M059J (cell line): ENCODE results near the gene C6orf163. TPM values are rescaled to one million over a fixed set of nuclear protein-coding genes. Genes with fewer than 3 reads are reported as not detected.

ENCODE experiments used
- total RNA-seq: library from RNA; depleted of rRNA; stranded (reverse); fragments of >200 nt; shearing (Covaris generic); gene quantifications from 2 replicates; pipeline ENCODE4 v1.2.3, GENCODE V29; 2014; rRNA removed

The C6orf163 gene
- total RNA-seq, 1 experiment from 2014 or later: not detected

Other genes starting within 250 kb of the C6orf163 start
- gene CGA, start 249.7 kb upstream of the C6orf163 start, total RNA-seq: 22.8 and 26.6 TPM in 2 replicates
- gene ZNF292, start 189.2 kb upstream of the C6orf163 start, total RNA-seq: 10.0 and 11.1 TPM in 2 replicates
- 3.9 and 6.1 TPM in 2 replicates for gene SMIM8, start 22.2 kb upstream of the C6orf163 start, total RNA-seq
- not detected in 2 replicates for gene GJB7, start 15.5 kb upstream of the C6orf163 start, total RNA-seq
- gene CFAP206, start 63.2 kb downstream of the C6orf163 start, total RNA-seq: 2.4 and 2.7 TPM in 2 replicates
- 11.4 and 12.7 TPM in 2 replicates for gene SLC35A1, start 128.2 kb downstream of the C6orf163 start, total RNA-seq
- gene RARS2, start 245.2 kb downstream of the C6orf163 start, total RNA-seq: 23.8 and 28.5 TPM in 2 replicates
- 17.9 and 29.0 TPM in 2 replicates for gene ORC3, start 245.3 kb downstream of the C6orf163 start, total RNA-seq